GM19372 (cell line): ENCODE data around the gene NUTM2E.
"Not testable (repeated sequence)": the region's sequence is repeated elsewhere in the genome, so short reads cannot be mapped to it uniquely, and the experiment has no call there.

ENCODE experiments used
- ATAC-seq: cut with Tn5 transposase; IDR thresholded peaks from one replicate; pipeline ENCODE4 v1.9.1; 2021; ENCODE audit warnings: mild to moderate bottlenecking, low read depth, moderate library complexity; ENCODE audit not compliant: unreplicated experiment

Gene NUTM2E

GRCh38 chr10:79826496-79827215 lies at the start of gene NUTM2E:
NUTM2E (plus strand) TSS chr10:79826739; CDS start chr10:79841741, 15,002 bp downstream.
- peak; percentile 94 for ATAC-seq

GRCh38 chr10:79777997-79778396 lies 48.5 kb upstream of the NUTM2E start:
- ATAC-seq: not testable (repeated sequence)

- peak; percentile 97 for ATAC-seq
These were observed 47.1 kb upstream of the NUTM2E start for GRCh38 chr10:79779310-79779938.

GRCh38 chr10:79779992-79780391 lies 46.5 kb upstream of the NUTM2E start:
- not testable (repeated sequence) for ATAC-seq

GRCh38 chr10:79781584-79781983 lies 45.0 kb upstream of the NUTM2E start:
- not testable (repeated sequence) for ATAC-seq

- not testable (repeated sequence) for ATAC-seq
These were observed 39.0 kb upstream of the NUTM2E start for GRCh38 chr10:79787455-79787952.

GRCh38 chr10:79789351-79789750 lies 37.2 kb upstream of the NUTM2E start:
- ATAC-seq: not testable (repeated sequence)

GRCh38 chr10:79791906-79792517 lies 34.5 kb upstream of the NUTM2E start:
- ATAC-seq: not testable (repeated sequence)

- not testable (repeated sequence) for ATAC-seq
These were observed 27.2 kb upstream of the NUTM2E start for GRCh38 chr10:79799337-79799736.

GRCh38 chr10:79805857-79806256 lies 20.7 kb upstream of the NUTM2E start:
- ATAC-seq: not testable (repeated sequence)

GRCh38 chr10:79811895-79812294 lies 14.6 kb upstream of the NUTM2E start:
- ATAC-seq: not testable (repeated sequence)

GRCh38 chr10:79816290-79816689 lies 10.2 kb upstream of the NUTM2E start:
- not testable (repeated sequence) for ATAC-seq

GRCh38 chr10:79823387-79823786 lies 3.2 kb upstream of the NUTM2E start:
- not testable (repeated sequence) for ATAC-seq

- peak; percentile 9 for ATAC-seq
These were observed 940 bp upstream of the NUTM2E start for GRCh38 chr10:79825587-79826011.

GRCh38 chr10:79826131-79826495 lies 426 bp upstream of the NUTM2E start:
- ATAC-seq: not testable (repeated sequence)

- ATAC-seq: not testable (repeated sequence)
These were observed 7.3 kb downstream of the NUTM2E start for GRCh38 chr10:79833833-79834232.

GRCh38 chr10:79835891-79836290 lies 9.4 kb downstream of the NUTM2E start:
- ATAC-seq: not testable (repeated sequence)

GRCh38 chr10:79836891-79837290 lies 10.4 kb downstream of the NUTM2E start:
- ATAC-seq: not testable (repeated sequence)

GRCh38 chr10:79838441-79838840 lies 11.9 kb downstream of the NUTM2E start:
- ATAC-seq: not testable (repeated sequence)

GRCh38 chr10:79853191-79853854 lies 26.8 kb downstream of the NUTM2E start:
- not testable (repeated sequence) for ATAC-seq

GRCh38 chr10:79862269-79862668 lies 35.7 kb downstream of the NUTM2E start:
- ATAC-seq: not testable (repeated sequence)
